ENCODE data around the gene RAC3. TPM values are rescaled to one million over a fixed set of nuclear protein-coding genes. Genes with fewer than 3 reads are reported as not detected.

The RAC3 gene
- total and polyA plus RNA-seq, 2 of the 8 experiments (the other 6 are each of a cell fraction or from before 2014, with no cell fraction given): 177 to 299 TPM

DNA sequence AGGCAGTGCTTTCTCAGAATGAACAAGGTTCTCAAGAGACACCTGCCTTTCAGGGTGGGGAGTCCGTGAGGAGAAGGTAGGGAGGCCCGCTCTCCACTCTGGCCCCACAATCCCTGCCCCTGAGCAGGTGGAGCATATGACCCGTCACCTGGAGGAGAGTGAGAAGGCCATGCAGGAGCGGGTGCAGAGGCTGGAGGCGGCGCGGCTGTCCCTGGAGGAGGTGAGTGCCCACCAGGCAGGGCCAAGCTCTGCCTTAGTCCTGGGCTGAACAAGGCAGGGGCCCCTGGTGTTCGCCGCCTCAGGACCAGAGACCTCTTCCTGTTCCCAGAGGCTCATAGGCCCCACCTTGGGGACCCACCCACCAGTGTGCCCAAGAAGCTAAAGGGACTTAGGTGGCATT lies 2.5 kb upstream of the RAC3 start:
- no peak for DNase-seq (ENCODE audit: low read depth in 1 of 2, low spot score in 2 of 2)
- ChIA-PET CTCF (ENCODE audit: partially characterized antibody) (interaction anchor here (0.5 to 3.1 kb wide), 12 partner anchors 9 to 1519 kb away, joined by 3 to 40 read pairs (median 11); partner anchors contain the start of genes DCXR and MAFG), POLR2A (ENCODE audit: partially characterized antibody) (interaction anchor here (0.6 to 4.9 kb wide), 4 partner anchors 9 to 54 kb away, joined by 3 to 38 read pairs (median 18); partner anchors contain the start of gene GPS1)
- H3K18ac ChIP-seq (ENCODE audit: extremely low read depth, low read length): no peak overlapping the region
- no peak overlapping the region for H2BK120ac ChIP-seq (replicated peaks; ENCODE audit: low read depth, low read length)
- H3K9ac ChIP-seq (replicated peaks in 1 of 4; ENCODE audit: extremely low read depth in 1 of 4, low read depth in 3 of 4, low read length in 3 of 4): no peak overlapping the region
- H4K5ac ChIP-seq (ENCODE audit: insufficient read length, low read depth, low read length): no peak overlapping the region
- no peak overlapping the region for H2BK5ac ChIP-seq (ENCODE audit: low read depth, low read length)
- 95% methylated on average over 9 of the region's 9 CpGs; no CpG with 5 or more reads in 1 of the 2 experiments for WGBS, 2 experiments (ENCODE audit: extremely low coverage in 1 of 2, insufficient coverage in 1 of 2, insufficient read length in 1 of 2, insufficient replicate concordance in 2 of 2, low coverage in 1 of 2, low lambda C conversion rate in 2 of 2, missing lambda C conversion rate in 1 of 2)
- H3K79me2 ChIP-seq (ENCODE audit: control insufficient read depth in 1 of 2, insufficient read depth in 2 of 2, low read length in 2 of 2): peaks cover 0 to 2% of the 10 kb centered on the region in 2 experiments; a peak in 1 of 4 replicates
- H4K91ac ChIP-seq (replicated peaks; ENCODE audit: insufficient read length, low read length): no peak overlapping the region
- no peak overlapping the region for H2BK15ac ChIP-seq (ENCODE audit: low read length)
- H2AK5ac ChIP-seq (ENCODE audit: low read depth, low read length): no peak overlapping the region
- no peak overlapping the region for H3K56ac ChIP-seq (replicated peaks; ENCODE audit: insufficient read length, low read depth, low read length)
- H3K14ac ChIP-seq (ENCODE audit: insufficient read length): no peak overlapping the region
- H3K4me1 ChIP-seq (replicated peaks in 1 of 4; ENCODE audit: control insufficient read depth in 3 of 4, insufficient read depth in 4 of 4, low read length in 3 of 4): peaks cover 0 to 14% (median 2%) of the 10 kb centered on the region in 4 experiments; a peak in 5 of 7 replicates
- peaks cover 7% of the 10 kb centered on the region; the same call in 1 of the 2 replicates for H3K23me2 ChIP-seq (ENCODE audit: low read depth, low read length)
- no peak overlapping the region for H2AFZ ChIP-seq (ENCODE audit: low read length)
- H2BK12ac ChIP-seq (ENCODE audit: low read depth, low read length): no peak overlapping the region
- H4K8ac ChIP-seq (ENCODE audit: extremely low read depth, insufficient read depth, low read length): no peak overlapping the region
- no peak for TF ChIP-seq CBX8 (IDR thresholded peaks at IDR 0.05; ENCODE audit: borderline replicate concordance, low read depth, low read length)
- TF ChIP-seq KDM4A (IDR thresholded peaks at IDR 0.05; ENCODE audit: low read depth, low read length, severe bottlenecking): no peak
- no peak for TF ChIP-seq ZNF274 (IDR thresholded peaks at IDR 0.05; ENCODE audit: borderline replicate concordance, extremely low read depth, low read length)
- TF ChIP-seq GABPA (IDR thresholded peaks at IDR 0.05; ENCODE audit: borderline replicate concordance, insufficient read depth, low read length): no peak
- no peak for TF ChIP-seq TCF12 (IDR thresholded peaks at IDR 0.05; ENCODE audit: low read depth, low read length)
- no peak for TF ChIP-seq YY1 (IDR thresholded peaks at IDR 0.05; ENCODE audit: low read depth, low read length)
- no peak for TF ChIP-seq SP2 (IDR thresholded peaks at IDR 0.05; ENCODE audit: low read length)
- TF ChIP-seq SAP30 (IDR thresholded peaks at IDR 0.05; ENCODE audit: insufficient read depth, insufficient replicate concordance, low read length): no peak
- no peak for TF ChIP-seq CTBP2 (IDR thresholded peaks at IDR 0.05; ENCODE audit: borderline replicate concordance, insufficient read depth, insufficient read length, low read length)
- TF ChIP-seq SIX5 (IDR thresholded peaks at IDR 0.05; ENCODE audit: low read depth, low read length): no peak
- no peak overlapping the region for H3K4ac ChIP-seq (replicated peaks; ENCODE audit: insufficient read length, low read depth, low read length)
- no peaks in the 10 kb centered on the region; a peak in 2 of 8 replicates for H3K36me3 ChIP-seq (ENCODE audit: control insufficient read depth in 2 of 4, insufficient read depth in 4 of 4, low read length in 3 of 4)
- no peaks in the 10 kb centered on the region for H3K27me3 ChIP-seq (replicated peaks in 1 of 4; ENCODE audit: control insufficient read depth in 3 of 4, extremely low read depth in 1 of 4, insufficient read depth in 3 of 4, low read length in 3 of 4)
- no peak overlapping the region for H3K4me2 ChIP-seq (ENCODE audit: insufficient read depth in 1 of 2, low read depth in 2 of 2, low read length in 2 of 2)
- no peak overlapping the region for H2BK20ac ChIP-seq (ENCODE audit: low read length)
- H4K20me1 ChIP-seq (replicated peaks in 1 of 2; ENCODE audit: control insufficient read depth in 1 of 2, insufficient read depth in 2 of 2, low read length in 2 of 2): peaks cover 0 to 15% of the 10 kb centered on the region in 2 experiments
- H3K4me3 ChIP-seq (ENCODE audit: extremely low read depth in 1 of 4, insufficient read depth in 2 of 4, low read depth in 3 of 4, low read length in 4 of 4): no peak overlapping the region
- 0 out of 2 replicates have a peak, but pooled peaks cover 3% of the 10 kb centered on the region for H3K79me1 ChIP-seq (ENCODE audit: low read depth, low read length)
- no peak for FAIRE-seq
- H3K9me3 ChIP-seq (ENCODE audit: insufficient read depth in 2 of 2, low read depth in 1 of 2, low read length in 1 of 2): no peaks in the 10 kb centered on the region
- H3K27ac ChIP-seq (ENCODE audit: low read depth, low read length): no peak overlapping the region
- H3K23ac ChIP-seq (ENCODE audit: insufficient read length): no peak overlapping the region

All from H1 (cell line).